HCT116 (cell line): ENCODE data around the gene DNM2. TPM values are rescaled to one million over a fixed set of nuclear protein-coding genes. Genes with fewer than 3 reads are reported as not detected.

Source experiments
- ATAC-seq: fragments of 200-7000 bp; cut with Tn5 transposase; 2 replicates; pipeline ENCODE4 v1.9.1; 2020; ENCODE audit warnings: mild to moderate bottlenecking, moderate library complexity
- BruUV-seq: library from RNA; stranded (reverse); fragments of 400-500 nt; replicated peaks from 2 replicates; lab custom pipeline; 2021; lab: Mats Ljungman, UMichigan
- CTCF ChIA-PET: fragments of 300-600 bp; sonication (Branson Sonifier 250); formaldehyde crosslinking; loops from one replicate; lab custom pipeline; 2021; ENCODE audit warnings: antibody characterized with exemption; lab: Charles Lee
- POLR2A ChIA-PET: fragments of 300-600, 350-600 bp; sonication (Branson Sonifier 250); formaldehyde crosslinking; loops from one replicate; lab custom pipeline; 2021; ENCODE audit warnings: antibody characterized with exemption; lab: Charles Lee
- RAD21 ChIA-PET, 2 experiments: fragments of 300-600 bp; sonication (Branson Sonifier 250); formaldehyde crosslinking; loops; one replicate each; lab custom pipeline; 2023; ENCODE audit warnings: low total read pairs in 2 of 2; ENCODE audit not compliant: uncharacterized antibody in 2 of 2, unreplicated experiment in 2 of 2, low non-redundant PET in 1 of 2; lab: Charles Lee
- DNase-seq: peaks from one replicate; pipeline ENCODE4 v3.0.0-alpha.2; 2010; ENCODE audit warnings: low read depth, low spot score
- H2AFZ ChIP-seq: fragments of 200-600 bp; shearing (Covaris generic), sonication (generic); 2 replicates; pipeline ENCODE4 v1.6.1; 2017; ENCODE audit warnings: low read depth, mixed run types, mixed read lengths, antibody characterized with exemption, low read length; ENCODE audit not compliant: poor library complexity, severe bottlenecking
- H3K27ac ChIP-seq: 2 replicates; pipeline ENCODE4 v1.5.1; 2012; ENCODE audit warnings: low read depth, low read length
- H3K27me3 ChIP-seq: fragments of 200-600 bp; sonication (generic); 2 replicates; pipeline ENCODE4 v1.6.1; 2016; ENCODE audit warnings: mixed run types, low read length, mixed read lengths; ENCODE audit not compliant: insufficient read depth
- H3K36me3 ChIP-seq, 2 experiments: fragments of 200-500 bp in 1 of 2; fragments of 200-600 bp in 1 of 2; sonication (Bioruptor generic) in 1 of 2; sonication (generic) in 1 of 2; 2 replicates each; pipeline versions ENCODE4 v1.5.1 to v1.6.1; 2014 to 2016; ENCODE audit warnings: low read length in 2 of 2, inconsistent platforms in 1 of 2, mixed read lengths in 1 of 2, mixed run types in 1 of 2; ENCODE audit not compliant: insufficient read depth in 2 of 2, control insufficient read depth in 1 of 2
- H3K4me1 ChIP-seq, 2 experiments: fragments of 200-600 bp in 1 of 2; sonication (generic) in 1 of 2; 2 replicates each; pipeline versions ENCODE4 v1.5.1 to v1.6.1; 2012 to 2017; ENCODE audit warnings: low read length in 2 of 2, inconsistent platforms in 1 of 2, mild to moderate bottlenecking in 1 of 2, mixed read lengths in 1 of 2, mixed run types in 1 of 2, moderate library complexity in 1 of 2; ENCODE audit not compliant: insufficient read depth in 2 of 2, control insufficient read depth in 1 of 2
- H3K4me2 ChIP-seq: fragments of 200-600 bp; sonication (generic); 2 replicates; pipeline ENCODE4 v1.6.1; 2017; ENCODE audit warnings: mixed run types, low read length, mixed read lengths
- H3K4me3 ChIP-seq, 2 experiments: fragments of 200-600 bp in 1 of 2; sonication (generic) in 1 of 2; replicated peaks in 1 of 2; 2 replicates each; pipeline ENCODE4 v1.5.1; 2011 to 2016; ENCODE audit warnings: low read length in 2 of 2, control low read depth in 1 of 2, low read depth in 1 of 2, mild to moderate bottlenecking in 1 of 2, mixed read lengths in 1 of 2, mixed run types in 1 of 2
- H3K79me2 ChIP-seq: fragments of 200-600 bp; sonication (generic); 2 replicates; pipeline ENCODE4 v1.6.1; 2017; ENCODE audit warnings: mild to moderate bottlenecking, mixed run types, low read length, moderate library complexity, mixed read lengths; ENCODE audit not compliant: insufficient read depth
- H3K9ac ChIP-seq: fragments of 200-600 bp; sonication (generic); 2 replicates; pipeline ENCODE4 v1.6.1; 2016; ENCODE audit warnings: low read length, mixed read lengths
- H3K9me2 ChIP-seq: fragments of 200-600 bp; sonication (generic), shearing (Covaris generic); 2 replicates; pipeline ENCODE4 v1.6.1; 2017; ENCODE audit warnings: mixed run types, mild to moderate bottlenecking, moderate library complexity; ENCODE audit not compliant: insufficient read depth
- H3K9me3 ChIP-seq, 2 experiments: fragments of 200-500 bp in 1 of 2; fragments of 200-600 bp in 1 of 2; sonication (Bioruptor generic) in 1 of 2; sonication (generic) in 1 of 2; 2 replicates each; pipeline ENCODE4 v1.6.1; 2014 to 2017; ENCODE audit warnings: low read length in 2 of 2, mixed read lengths in 2 of 2, inconsistent platforms in 1 of 2, low read depth in 1 of 2, mild to moderate bottlenecking in 1 of 2, mixed run types in 1 of 2, moderate library complexity in 1 of 2; ENCODE audit not compliant: control insufficient read depth in 1 of 2, insufficient read depth in 1 of 2
- H4K20me1 ChIP-seq: fragments of 200-600 bp; sonication (generic), shearing (Covaris generic); 2 replicates; pipeline ENCODE4 v1.6.1; 2017; ENCODE audit warnings: mixed run types, mild to moderate bottlenecking, moderate library complexity; ENCODE audit not compliant: insufficient read depth
- ELF1 ChIP-seq: IDR thresholded peaks from 2 replicates; pipeline ENCODE4 v1.6.1; 2012; ENCODE audit warnings: low read depth, borderline replicate concordance
- POLR2A ChIP-seq: IDR thresholded peaks from 2 replicates; pipeline ENCODE4 v1.7.0; 2011; ENCODE audit warnings: borderline replicate concordance; ENCODE audit not compliant: insufficient read depth, insufficient read length; ENCODE audit errors: extremely low read depth
- SP1 ChIP-seq: IDR thresholded peaks from 2 replicates; pipeline ENCODE4 v1.6.1; 2012; ENCODE audit warnings: low read depth
- ZFX ChIP-seq: fragments of 450-650 bp; IDR thresholded peaks from 2 replicates; pipeline ENCODE4 v1.6.1; 2017
- intact Hi-C: fragments of 100-400 bp; cut with micrococcal nuclease; formaldehyde crosslinking; loops from 2 replicates; pipeline ENCODE4 v1.10.0; 2022
- total RNA-seq: library from RNA; stranded (reverse); gene quantifications from one replicate; pipeline ENCODE4 v1.2.1, GENCODE V29; 2021; ENCODE audit not compliant: unreplicated experiment
- TF ChIP-seq, protein P1 (sequence below): IDR thresholded peaks from 2 replicates; pipeline ENCODE4 v1.6.1; 2011; ENCODE audit warnings: mild to moderate bottlenecking, low read length, moderate library complexity; ENCODE audit not compliant: insufficient replicate concordance; ENCODE audit errors: extremely low read depth

The DNM2 gene
- total RNA-seq, 1 experiment from 2014 or later = 183 TPM

DNA sequence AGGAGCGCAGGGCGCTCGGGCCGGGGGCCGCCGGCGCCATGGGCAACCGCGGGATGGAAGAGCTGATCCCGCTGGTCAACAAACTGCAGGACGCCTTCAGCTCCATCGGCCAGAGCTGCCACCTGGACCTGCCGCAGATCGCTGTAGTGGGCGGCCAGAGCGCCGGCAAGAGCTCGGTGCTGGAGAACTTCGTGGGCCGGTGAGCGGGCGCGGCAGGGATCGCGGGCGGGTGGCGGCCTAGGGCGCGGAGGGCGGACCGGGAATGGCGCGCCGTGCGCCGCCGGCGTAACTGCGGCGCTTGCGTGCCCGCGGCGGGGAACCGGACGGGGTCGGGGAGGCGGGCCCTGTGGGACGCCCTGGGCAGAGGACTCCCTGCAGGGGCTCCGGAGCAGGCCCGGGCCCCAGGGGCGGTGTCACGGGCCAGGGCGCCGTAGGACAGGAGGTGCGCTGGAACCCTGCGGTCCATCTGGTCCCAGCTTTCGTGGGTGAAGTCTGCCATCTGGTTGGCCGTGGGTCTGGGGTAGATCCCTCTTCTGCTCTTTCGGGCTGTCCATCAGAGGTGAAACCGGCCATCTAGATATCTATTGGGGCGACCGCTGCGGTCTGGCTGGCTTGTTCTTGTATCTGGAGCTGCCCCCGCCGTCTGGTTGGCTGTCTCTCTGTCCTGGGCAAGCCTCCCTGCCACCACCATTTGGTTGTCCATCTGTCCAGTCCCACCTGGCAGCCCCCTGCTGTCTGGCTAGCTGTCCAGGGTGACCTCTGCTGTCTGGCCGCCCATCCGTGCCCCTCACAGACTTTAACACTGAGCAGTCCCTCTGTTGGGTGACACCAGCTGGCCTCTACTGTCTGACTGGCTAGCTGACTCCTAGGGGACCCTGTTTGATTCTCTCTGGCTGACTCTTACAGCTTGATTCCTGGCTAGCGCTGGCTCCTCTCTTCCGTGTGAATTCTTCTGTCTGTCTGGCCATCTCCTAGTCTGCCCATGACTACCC, 622 bp downstream of the DNM2 start:
- peak overlapping the region; percentile 92 for H3K27ac ChIP-seq
- peaks cover 55% of the 10 kb centered on the region for H3K79me2 ChIP-seq
- DNase-seq (no peak), ATAC-seq (peak; percentile 44)
- H3K9me3 ChIP-seq = no peaks in the 10 kb centered on the region
- ChIA-PET RAD21 (interaction anchor here (0.7 to 0.9 kb wide), 2 partner anchors 117 kb away, joined by 3 to 5 read pairs; partner anchors contain the start of gene TMED1 (in 2 of the 2)), CTCF (interaction anchor here (0.6 to 3.0 kb wide), 29 partner anchors 9 to 315 kb away, joined by 3 to 43 read pairs (median 4); partner anchors contain the start of genes CDC37, QTRT1 and TMED1), POLR2A (interaction anchor here (0.7 to 2.5 kb wide), 7 partner anchors 10 to 146 kb away, joined by 3 to 14 read pairs (median 5); partner anchors contain the start of genes QTRT1 and TMED1)
- no peak for TF ChIP-seq ELF1
- no peak for TF ChIP-seq SP1
- peak; percentile 86; the same call in 1 of the 2 replicates for TF ChIP-seq ZFX
- peak; percentile 12 for TF ChIP-seq POLR2A
- TF ChIP-seq, protein P1, sequence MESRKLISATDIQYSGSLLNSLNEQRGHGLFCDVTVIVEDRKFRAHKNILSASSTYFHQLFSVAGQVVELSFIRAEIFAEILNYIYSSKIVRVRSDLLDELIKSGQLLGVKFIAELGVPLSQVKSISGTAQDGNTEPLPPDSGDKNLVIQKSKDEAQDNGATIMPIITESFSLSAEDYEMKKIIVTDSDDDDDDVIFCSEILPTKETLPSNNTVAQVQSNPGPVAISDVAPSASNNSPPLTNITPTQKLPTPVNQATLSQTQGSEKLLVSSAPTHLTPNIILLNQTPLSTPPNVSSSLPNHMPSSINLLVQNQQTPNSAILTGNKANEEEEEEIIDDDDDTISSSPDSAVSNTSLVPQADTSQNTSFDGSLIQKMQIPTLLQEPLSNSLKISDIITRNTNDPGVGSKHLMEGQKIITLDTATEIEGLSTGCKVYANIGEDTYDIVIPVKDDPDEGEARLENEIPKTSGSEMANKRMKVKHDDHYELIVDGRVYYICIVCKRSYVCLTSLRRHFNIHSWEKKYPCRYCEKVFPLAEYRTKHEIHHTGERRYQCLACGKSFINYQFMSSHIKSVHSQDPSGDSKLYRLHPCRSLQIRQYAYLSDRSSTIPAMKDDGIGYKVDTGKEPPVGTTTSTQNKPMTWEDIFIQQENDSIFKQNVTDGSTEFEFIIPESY = no peak
- H4K20me1 ChIP-seq = peaks cover 4% of the 10 kb centered on the region; the same call in 1 of the 2 replicates
- H3K4me2 ChIP-seq = peak overlapping the region; percentile 84
- H3K4me1 ChIP-seq = peaks cover 7 to 14% of the 10 kb centered on the region in 2 experiments; a peak in 3 of 4 replicates
- BruUV-seq = no TSS peak
- H3K27me3 ChIP-seq = no peaks in the 10 kb centered on the region
- peak overlapping the region; percentile 95 for H3K9ac ChIP-seq
- H3K4me3 ChIP-seq = peak overlapping the region; percentile 89 to 90
- intact Hi-C loops = no loop called here
- no peak overlapping the region for H2AFZ ChIP-seq
- peaks cover 2 to 3% of the 10 kb centered on the region in 2 experiments; a peak in 2 of 4 replicates for H3K36me3 ChIP-seq
- H3K9me2 ChIP-seq = no peaks in the 10 kb centered on the region
